HEK293T (cell line): ENCODE results near the gene MGAT5.

Experiments used
- BHLHE40 ChIP-seq: fragments of 450-650 bp; IDR thresholded peaks from 2 replicates; pipeline ENCODE4 v1.6.1; 2016; ENCODE audit warnings: mild to moderate bottlenecking, moderate library complexity, borderline replicate concordance
- ELF4 ChIP-seq: fragments of 450-650 bp; IDR thresholded peaks from 2 replicates; pipeline ENCODE4 v1.6.1; 2017; ENCODE audit warnings: antibody characterized with exemption
- FOXA1 ChIP-seq: fragments of 450-650 bp; IDR thresholded peaks from 2 replicates; pipeline ENCODE4 v1.6.1; 2016; ENCODE audit warnings: mild to moderate bottlenecking
- FOXK2 ChIP-seq: fragments of 450-650 bp; IDR thresholded peaks from 2 replicates; pipeline ENCODE4 v1.6.1; 2016; ENCODE audit warnings: mild to moderate bottlenecking
- FOXM1 ChIP-seq: fragments of 450-650 bp; IDR thresholded peaks from 2 replicates; pipeline ENCODE4 v1.6.1; 2017; ENCODE audit warnings: mild to moderate bottlenecking, borderline replicate concordance
- L3MBTL2 ChIP-seq: fragments of 450-650 bp; conservative IDR thresholded peaks from 2 replicates; pipeline ENCODE4 v1.6.1; 2016; ENCODE audit warnings: mild to moderate bottlenecking
- LEF1 ChIP-seq: fragments of 450-650 bp; IDR thresholded peaks from 2 replicates; pipeline ENCODE4 v1.6.1; 2017; ENCODE audit warnings: mild to moderate bottlenecking, borderline replicate concordance
- NFRKB ChIP-seq: fragments of 450-650 bp; IDR thresholded peaks from 2 replicates; pipeline ENCODE4 v1.6.1; 2016; ENCODE audit warnings: mild to moderate bottlenecking, moderate library complexity
- SP1 ChIP-seq: fragments of 450-650 bp; IDR thresholded peaks from 2 replicates; pipeline ENCODE4 v1.6.1; 2017
- TARDBP ChIP-seq: fragments of 450-650 bp; IDR thresholded peaks from 2 replicates; pipeline ENCODE4 v1.6.1; 2016
- ZNF384 ChIP-seq: fragments of 450-650 bp; IDR thresholded peaks from 2 replicates; pipeline ENCODE4 v1.6.1; 2016

DNA sequence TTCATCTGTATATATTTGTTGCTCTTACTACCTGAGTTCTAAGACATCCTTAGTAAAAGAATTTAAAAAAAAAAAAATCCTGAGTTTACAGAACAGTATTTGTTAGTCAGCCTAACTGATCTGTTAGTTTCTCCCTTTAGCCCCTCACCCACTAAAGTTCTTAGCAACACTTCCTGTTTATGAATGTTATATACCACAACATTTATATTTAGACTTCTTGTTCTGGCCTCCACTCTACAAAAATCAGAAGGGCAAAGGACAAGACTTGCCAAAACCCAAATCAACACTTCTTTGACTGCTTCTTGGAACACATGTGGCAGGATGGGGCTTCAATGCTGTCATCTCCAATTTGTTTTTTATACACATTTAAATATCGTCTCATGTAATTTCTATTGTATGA, 71.1 kb downstream of the MGAT5 start:
- no peak for TF ChIP-seq L3MBTL2
- no peak for TF ChIP-seq FOXM1
- TF ChIP-seq ELF4 = no peak
- no peak for TF ChIP-seq NFRKB
- no peak for TF ChIP-seq TARDBP
- TF ChIP-seq BHLHE40 = no peak
- TF ChIP-seq FOXA1 = no peak
- no peak for TF ChIP-seq ZNF384
- TF ChIP-seq SP1 = no peak
- no peak for TF ChIP-seq FOXK2
- TF ChIP-seq LEF1 = no peak
